GDM1 (cell line): ENCODE measurements around the gene OR1I1.
"Not testable (repeated sequence)": the region's sequence is repeated elsewhere in the genome, so short reads cannot be mapped to it uniquely, and the experiment has no call there.

Source experiments
- DNase-seq: peaks from one replicate; lab custom pipeline; 2025; lab: John Stamatoyannopoulos, UW

Gene OR1I1, protein sequence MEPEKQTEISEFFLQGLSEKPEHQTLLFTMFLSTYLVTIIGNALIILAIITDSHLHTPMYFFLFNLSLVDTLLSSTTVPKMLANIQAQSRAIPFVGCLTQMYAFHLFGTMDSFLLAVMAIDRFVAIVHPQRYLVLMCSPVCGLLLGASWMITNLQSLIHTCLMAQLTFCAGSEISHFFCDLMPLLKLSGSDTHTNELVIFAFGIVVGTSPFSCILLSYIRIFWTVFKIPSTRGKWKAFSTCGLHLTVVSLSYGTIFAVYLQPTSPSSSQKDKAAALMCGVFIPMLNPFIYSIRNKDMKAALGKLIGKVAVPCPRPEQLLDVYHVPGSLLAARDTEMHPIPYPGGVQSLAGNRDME

DNA sequence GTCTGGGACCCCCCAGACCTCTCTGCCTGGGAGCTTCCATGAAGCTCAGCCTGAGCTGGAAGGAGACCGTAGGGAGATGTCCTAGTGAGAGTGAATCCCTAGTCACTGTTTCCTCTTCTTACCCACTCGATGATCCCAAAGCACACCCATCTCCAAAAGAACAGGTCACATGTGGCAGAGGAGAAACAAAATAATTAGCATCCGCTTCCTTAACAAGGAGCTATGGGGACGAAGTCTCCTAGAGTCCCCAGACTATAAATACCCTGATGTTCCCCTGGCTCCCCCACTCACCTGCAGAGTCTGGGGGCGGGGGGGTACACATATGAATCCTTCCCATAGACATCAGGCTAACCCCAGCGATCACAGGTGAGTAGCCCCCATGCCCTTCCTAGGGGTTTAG, at the start of gene OR1I1:
OR1I1 (plus strand) TSS at position 301 of the 400 bp plus-strand sequence. CDS start 4,855 bp downstream, outside the sequence.
- DNase-seq, result no peak

DNA sequence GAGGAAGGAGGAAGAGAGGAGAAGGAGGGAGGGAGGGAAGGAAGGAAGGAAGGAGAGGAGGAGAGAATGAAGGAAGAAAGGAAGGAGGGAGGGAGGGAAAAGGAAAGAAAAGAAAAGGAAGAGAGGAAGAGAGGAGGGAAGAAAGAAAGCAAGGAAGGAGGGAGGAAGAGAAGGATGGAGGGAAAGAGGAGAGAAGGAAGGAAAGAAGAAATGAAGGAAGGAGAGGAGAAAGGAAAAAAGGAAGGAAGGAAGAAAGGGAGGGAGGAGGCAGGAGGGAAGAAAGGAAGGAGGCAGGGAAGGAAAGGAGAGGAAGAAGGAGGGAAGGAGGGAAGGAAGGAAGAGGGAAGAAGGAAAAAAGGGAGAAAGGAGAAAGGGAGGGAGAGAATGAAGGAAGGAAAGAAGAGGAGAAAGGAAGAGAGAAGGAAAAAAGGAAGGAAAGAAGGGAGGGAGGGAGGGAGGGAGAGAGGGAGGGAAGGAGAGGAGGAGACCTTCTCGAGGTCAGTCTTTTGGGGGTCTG, 46.2 kb upstream of the OR1I1 start:
- DNase-seq, result no peak

DNA sequence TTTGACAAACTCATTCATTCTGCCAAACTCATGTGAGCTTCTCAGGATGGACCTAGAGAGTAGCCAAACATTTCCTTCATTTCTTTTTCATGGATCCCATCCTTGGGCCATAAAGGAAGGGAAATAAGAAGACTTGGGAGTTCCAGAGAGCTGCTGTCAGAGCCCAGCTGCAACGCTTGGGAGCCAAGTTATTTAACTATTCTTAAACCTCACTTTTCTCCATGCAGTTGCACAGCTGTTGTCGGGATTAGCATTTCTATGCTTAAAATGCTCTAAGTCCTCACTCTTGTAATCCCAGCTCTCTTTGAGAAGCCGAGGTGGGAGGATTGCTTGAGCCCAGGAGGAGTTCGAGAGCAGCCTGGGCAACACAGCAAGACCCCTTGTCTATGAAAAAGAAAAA, 44.4 kb upstream of the OR1I1 start:
- no peak for DNase-seq

DNA sequence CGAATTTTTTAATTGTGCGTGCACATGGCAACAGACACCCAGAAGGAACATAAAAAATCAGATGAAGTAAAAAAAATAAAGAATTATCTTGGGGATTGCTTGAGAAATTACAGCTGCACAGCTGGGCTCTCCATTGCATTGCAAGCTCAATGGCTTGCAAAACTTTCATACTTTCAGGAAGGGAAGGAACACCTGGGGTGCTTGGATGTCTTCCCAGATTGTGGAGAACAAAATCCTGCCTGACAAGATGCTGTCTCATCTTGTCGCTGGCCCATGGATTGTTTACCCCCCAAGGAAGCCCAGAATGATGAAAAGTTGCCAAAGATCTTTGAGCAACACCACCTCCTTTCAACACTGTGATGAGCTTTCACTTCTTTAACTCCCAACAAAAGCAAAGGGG, 43.7 kb upstream of the OR1I1 start:
- no peak for DNase-seq

DNA sequence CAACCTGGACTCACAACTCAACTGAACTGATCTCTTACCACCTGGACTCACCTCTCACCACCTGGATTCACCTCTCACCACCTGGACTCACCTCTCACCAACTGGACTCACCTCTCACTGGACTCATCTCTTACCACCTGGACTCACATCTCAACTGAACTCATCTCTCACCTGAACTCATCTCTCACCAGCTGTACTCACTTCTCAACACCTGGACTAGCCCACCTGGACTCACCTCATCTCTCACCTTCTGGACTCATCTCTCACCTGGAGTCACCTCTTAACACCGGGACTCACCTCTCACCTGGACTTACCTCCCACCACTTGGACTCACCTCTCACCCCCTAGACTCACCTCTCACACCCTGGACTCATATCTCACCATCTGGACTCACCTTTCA, 40.0 kb upstream of the OR1I1 start:
- DNase-seq, result no peak

DNA sequence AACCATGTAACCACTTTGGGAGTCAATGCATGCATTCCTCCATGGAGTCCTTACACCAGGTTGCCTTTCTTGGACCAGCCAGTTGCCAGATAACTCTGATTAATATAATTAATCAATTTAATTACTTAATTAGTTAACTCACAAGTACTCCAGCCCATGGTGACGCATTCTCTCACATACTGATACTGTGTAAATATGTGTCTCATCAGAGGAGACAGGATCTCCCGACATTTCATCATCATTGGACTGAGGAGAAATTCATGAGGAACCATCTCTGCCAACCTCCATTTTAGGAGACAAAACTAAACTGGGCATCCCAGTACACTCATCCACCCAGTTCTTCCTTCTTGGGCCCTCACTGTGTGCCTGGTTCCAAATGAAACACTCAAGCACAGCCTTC, 39.2 kb upstream of the OR1I1 start:
- no peak for DNase-seq

DNA sequence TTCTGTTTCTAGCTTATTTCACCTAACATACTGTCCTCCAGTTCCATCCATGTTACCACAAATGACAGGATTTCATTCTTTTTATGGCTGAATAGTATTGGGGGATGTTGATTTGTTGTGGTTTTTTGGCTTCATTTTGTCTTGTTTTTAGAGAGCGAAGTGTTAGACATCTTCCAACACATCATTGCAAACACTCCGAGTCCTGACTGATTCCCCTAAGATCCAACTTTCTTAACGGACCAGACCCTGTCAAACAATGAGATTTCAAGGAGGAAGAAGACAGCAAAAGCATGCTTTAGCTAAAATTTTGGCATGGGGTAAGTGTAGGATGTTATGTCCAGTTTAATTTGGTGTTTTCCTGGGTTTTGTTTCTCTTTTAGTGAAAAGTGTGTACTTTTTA, 36.5 kb upstream of the OR1I1 start:
- no peak for DNase-seq

DNA sequence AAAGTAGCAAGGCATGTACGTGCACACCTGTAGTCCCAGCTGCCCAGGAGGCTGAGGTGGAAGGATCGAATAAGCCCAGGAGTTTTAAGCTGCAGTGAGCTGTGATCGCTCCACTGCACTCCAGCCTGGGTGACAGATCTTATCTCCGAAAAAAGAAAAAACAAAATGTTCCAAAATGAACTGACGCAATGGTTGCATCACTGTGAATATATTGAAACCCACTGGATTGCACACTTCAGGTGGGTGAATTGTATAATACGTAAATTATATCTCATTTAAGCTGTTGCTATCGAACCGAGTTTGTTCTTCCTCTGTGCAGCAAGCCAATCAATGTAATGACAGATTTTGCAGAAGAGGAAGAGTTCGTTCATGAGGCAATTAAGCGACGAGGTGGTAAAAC, 34.3 kb upstream of the OR1I1 start:
- DNase-seq, result no peak

DNA sequence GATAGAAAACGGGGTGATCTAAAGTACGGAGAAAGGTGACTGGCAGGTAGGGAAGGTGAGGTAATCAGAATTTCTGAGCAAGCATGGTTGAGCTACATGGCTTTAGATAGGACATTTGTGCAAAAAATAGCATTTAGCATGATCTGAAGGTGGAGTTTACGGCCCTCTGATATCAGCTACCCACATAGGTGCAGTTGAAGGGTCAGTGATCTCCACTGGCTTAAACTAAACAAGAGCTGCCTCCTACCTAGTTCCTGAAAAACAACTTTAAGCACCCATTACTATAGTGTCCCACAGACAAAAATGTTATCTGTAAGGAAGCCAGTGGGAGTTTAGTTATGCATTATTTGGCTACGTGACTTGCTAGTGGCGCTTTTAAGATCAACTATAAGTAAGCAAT, 33.9 kb upstream of the OR1I1 start:
- no peak for DNase-seq

DNA sequence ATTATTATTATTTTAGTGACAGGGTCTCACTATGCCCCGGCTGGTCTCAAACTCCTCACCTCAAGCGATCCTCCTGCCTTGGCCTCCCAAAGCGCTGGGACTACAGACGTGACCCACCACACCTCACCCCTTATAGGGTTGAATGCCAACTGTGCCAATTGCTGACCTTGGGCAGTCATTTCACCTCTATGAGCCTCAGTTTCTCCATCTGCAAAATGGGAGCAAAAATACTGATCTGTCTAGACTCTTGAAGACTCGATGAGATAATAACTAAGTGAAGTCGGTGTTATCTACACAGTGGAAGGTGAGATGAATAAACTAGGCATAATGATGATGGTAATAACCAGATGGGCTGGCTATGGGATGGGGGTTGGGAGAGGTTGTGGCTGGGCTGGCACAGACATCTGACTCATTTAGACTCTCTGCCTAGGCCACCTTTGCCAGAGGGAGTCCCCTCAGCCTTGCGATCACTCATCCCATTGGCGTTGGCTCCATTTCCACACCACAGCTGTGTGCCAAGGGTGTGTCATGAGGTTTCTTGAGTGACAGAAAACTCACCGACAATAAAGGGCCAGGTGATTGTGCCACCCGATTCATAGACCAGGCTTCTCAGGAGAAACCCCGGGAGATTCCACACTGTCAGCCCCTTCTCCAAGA, 33.0 kb upstream of the OR1I1 start, which contains the start of gene CASP14:
CASP14 (plus strand) TSS at position 596 of the 657 bp plus-strand sequence. CDS start 2,772 bp downstream, outside the sequence.
- no peak for DNase-seq

DNA sequence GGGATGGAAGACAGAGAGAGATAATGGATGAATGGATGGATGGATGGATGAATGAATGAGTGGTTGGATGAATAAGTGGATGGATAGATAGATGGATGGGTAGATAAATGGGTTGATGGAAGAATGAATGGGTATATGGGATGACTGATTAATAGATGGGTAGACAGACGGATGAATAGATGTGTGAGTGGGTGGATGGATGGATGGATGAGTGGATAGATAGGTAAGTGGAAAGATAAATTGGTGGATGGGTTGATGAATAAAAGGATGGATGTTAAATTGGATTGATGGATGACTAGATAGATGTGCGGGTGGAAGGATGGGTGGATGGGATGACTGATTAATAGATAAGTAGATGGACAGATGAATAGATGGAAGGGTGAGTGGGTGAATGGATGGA, 31.4 kb upstream of the OR1I1 start:
- DNase-seq, result no peak

DNA sequence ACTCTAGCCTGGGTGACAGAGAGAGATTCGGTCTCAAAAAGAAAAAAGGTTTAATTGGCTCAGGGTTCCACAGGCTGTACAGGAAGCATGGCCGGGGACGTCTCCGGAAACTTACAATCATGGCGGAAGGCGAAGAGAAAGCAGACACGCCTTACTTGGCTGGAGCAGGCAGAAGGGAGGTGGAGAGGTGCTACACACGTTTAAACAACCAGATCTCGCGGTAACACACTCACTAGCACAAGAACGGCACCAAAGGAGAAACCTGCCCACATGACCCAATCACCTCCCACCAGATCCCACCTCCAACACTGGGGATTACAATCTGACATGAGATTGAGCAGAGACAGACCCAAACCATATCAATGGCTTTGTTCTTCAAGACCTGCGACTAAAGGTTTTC, 20.0 kb upstream of the OR1I1 start:
- DNase-seq, result no peak

DNA sequence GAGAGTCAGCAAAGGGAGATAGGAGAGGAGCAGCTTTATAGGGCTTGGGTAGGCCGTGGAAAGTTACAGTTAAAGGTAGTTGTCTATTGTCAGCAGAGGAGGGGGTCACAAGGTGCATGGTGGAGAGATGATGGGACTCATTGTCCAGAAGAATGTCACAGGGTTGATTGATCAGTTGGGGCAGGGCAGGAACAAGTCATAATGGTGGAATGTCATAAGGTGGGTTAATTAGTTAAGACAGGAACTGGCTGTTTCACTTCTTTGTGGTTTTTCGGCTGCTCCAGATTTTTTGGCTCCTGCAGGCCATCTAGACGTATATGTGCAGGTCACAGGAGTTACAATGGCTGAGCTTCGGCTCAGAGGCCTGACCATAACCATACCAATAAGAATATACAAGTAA, 11.6 kb upstream of the OR1I1 start:
- DNase-seq, result not testable (repeated sequence)

DNA sequence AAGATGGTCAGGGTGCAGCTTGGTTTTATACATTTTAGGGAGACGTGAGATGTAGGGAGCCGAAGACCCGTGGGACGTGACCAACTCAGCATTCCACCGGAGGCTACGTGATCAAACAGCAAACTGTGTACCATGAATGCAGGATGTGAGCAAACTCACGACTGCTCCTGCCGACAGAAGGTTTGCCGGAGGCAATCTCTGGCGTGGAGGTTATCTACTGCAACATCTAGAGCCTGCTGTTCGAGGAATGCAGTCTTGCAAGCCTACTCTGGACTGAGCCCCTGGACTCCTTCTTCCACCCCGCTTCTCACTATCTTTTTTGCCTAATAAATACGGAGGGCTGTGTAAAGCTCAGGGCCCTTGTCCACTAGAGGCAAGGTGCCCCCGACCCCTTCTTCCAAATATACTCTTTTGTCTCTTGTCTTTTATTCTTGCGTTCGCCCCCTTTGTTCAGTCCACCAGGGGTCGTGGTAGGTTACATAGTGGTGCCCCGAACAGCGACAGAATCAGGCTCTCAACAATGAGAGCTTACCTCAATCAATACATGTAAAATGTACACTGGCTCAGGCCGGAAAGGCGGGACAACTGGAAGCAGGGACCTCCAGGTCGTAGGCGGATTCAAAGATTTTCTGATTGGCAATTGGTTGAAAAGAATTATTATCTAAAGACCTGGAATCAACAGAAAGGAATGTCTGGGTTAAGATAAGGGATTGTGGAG, 8.9 kb upstream of the OR1I1 start:
- DNase-seq, result no peak

DNA sequence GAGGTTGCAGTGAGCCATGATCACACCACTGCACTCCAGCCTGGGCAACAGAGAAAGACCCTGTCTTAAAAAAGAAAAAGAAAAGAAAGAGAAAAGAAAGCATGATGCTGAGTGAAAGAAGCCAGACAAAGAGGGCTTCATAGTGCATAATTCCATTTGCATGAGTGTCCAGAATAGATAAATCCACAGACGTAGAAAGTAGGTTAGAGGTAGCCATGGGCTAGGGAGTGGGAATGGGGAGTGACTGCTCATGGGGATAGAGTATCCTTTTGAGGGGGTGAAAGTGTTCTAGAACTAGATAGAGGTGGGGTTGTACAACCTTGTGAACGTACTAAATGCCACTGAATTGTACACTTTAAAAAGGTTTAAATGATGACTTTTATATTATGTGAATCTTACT, 7.6 kb upstream of the OR1I1 start:
- DNase-seq, result no peak

DNA sequence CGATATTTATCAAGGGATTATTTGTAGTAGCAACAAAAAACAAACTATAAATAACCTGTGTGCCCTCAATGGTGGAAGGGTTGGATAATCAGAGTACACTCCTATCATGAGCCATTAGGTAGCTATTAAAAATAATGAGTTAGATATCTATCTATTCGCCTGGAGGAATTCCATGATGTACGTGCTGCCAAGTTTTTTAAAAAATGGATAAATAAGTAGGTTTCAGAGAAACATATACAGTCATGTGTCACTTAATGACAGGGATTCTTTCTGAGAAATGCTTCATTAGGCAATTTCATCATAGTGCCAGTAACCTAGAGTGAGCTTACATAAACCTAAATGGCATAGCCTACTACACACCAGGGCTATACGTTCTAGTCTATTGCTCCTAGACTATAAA, 6.2 kb upstream of the OR1I1 start:
- DNase-seq, result no peak

DNA sequence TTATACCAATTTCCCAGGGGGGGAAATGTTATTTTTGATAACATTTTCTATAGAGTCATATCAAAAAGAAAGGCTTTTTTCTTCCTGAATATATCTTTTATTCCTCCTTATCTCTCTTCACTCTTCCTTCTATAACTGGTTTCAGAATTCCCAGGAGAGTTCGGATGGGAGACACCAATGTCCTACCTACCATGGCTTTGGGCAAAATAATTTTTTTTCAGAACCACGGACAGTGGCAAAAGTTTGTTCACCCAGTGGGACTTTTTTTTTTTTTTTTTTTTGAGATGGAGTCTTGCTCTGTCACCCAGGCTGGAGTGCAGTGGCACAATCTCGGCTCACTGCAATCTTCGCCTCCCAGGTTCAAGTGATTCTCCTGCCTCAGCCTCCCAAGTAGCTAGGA, 2.0 kb upstream of the OR1I1 start:
- DNase-seq, result not testable (repeated sequence)

DNA sequence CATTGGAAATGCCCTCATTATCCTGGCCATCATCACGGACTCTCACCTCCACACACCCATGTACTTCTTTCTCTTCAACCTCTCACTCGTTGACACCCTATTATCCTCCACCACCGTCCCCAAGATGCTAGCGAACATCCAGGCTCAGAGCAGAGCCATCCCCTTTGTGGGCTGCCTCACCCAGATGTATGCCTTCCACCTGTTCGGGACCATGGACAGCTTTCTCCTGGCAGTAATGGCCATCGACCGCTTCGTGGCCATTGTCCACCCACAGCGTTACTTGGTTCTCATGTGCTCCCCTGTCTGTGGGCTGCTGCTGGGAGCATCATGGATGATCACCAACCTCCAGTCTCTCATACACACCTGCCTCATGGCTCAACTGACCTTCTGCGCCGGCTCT, 5.2 kb downstream of the OR1I1 start:
- DNase-seq, result no peak

DNA sequence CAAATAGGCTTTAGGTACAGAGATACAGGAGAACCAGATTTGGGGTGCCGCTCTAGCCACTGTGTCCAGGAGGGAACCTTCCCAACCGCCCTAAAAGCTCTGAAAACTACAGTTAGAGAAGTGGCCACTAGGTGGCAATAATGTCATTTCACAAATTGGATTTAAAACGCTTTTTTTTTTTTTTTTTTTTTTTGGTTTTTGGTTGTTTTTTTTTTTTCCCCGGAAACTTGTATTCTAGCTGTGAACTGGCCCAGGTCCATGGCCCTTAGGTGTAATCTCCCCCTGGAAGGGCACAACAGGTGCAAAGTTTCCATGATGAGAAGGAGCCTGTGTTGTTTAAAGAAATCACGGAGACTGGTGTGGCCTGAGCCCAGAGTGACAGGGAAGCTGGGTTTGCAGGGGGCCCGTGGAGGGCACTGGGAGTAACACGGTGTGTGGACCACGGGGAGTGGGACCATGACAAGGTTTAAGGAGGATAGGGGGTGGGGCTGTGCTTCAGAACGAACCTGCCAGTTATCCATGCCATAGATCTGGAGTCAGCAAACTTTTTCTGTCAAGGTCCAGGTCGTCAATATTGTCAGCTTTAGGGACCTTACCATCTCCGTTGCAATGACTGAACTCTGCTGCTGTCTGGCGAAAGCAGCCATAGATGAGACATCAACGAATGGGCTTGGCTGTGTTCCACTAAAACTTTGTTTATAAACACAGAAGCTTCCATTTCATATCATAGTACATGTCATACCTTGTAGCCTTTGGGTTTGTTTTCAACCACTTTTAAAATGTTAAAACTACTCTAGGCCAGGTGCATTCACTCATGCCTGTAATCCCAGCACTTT, 10.1 kb downstream of the OR1I1 start:
- peak; percentile 5 for DNase-seq

DNA sequence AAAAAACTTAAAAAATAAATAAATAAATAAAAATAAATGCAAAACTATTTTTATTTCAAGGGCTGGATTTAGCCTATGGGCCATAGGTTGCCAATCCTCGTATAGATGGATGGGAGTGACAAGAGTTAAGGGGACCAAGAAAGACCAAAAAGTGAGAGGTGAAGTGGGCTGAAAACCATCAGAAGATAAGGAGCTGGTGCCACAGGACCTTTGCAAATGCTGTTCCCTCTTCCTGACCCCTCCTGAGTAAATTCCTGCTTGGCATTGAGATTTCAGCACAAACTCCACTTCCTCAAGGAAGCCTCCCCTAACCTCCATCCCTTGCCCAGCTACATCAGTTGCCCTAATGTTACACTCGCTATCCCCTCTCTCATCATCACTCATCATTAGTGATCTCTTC, 11.0 kb downstream of the OR1I1 start:
- DNase-seq, result no peak

DNA sequence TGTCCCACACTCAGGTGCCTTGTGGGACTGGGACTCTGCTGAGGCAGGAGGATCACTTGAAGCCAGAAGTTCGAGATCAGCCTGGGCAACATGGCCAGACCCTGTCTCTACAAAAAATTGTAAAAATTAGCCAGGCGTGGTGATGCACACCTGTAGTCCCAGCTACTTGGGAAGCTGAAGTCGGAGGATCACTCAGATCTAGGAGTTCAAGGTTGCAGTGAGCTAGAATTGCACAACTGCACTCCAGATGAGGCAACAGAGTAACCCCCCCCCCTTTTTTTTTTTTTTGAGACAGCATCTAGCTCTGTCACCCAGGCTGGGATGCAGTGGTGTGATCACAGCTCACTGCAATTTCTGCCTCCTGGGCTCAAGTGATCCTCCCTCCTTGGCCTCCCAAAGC, 14.2 kb downstream of the OR1I1 start:
- DNase-seq, result no peak

DNA sequence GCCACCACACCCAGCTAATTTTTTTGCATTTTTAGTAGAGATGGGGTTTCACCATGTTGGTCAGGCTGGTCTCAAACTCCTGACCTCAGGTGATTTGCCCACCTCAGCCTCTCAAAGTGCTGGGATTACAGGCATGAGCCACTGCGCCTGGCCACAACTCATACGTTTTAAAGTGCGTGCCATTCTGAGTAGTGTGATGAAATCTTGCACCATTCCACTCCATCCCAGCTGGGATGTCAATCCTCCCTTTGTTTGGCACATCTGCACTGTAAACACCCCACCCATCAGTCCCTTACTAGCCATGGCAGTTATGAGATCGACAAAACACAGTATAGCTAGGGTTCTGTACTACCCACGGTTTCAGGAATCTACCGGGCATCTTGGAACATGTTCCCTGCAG, 16.0 kb downstream of the OR1I1 start:
- DNase-seq, result not testable (repeated sequence)
